ENCODE results near the gene DLG2. TPM values are rescaled to one million over a fixed set of nuclear protein-coding genes. Genes with fewer than 3 reads are reported as not detected.
"Not testable (repeated sequence)": the region's sequence is repeated elsewhere in the genome, so short reads cannot be mapped to it uniquely, and the experiment has no call there.

The DLG2 gene
- total RNA-seq, 1 donor from 2014 or later, result 2.1 TPM

DNA sequence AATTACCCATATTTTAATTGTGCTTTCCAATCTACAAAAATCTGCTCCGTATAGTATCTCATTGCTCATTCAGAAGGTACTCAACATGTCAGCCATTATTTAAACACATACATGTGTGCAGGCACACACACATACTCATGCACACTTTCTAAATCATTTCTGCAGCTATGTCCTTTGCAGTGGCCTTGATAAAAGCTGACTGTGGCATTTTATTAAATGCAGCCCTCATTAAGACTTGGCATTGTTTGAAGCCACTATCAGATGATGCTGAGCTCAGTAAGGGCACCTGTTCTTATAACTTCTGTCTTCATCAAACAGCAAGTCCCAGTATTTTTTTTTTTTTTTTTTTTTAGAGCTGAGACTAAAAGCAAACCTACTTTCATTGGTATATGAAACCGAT is 1269.1 kb downstream of the DLG2 start:
- no peak for DNase-seq (ENCODE audit: low spot score)
- no peak overlapping the region for H3K27ac Mint-ChIP-seq
- H3K4me1 Mint-ChIP-seq (ENCODE audit: low read depth), result no peaks in the 10 kb centered on the region
- peaks cover 3% of the 10 kb centered on the region for H3K9me3 Mint-ChIP-seq
- no peaks in the 10 kb centered on the region for H3K36me3 Mint-ChIP-seq (ENCODE audit: low read depth)
- H3K4me3 Mint-ChIP-seq, result no peak overlapping the region
- intact Hi-C loops (cut with micrococcal nuclease), result loop anchor here (10.0 kb wide), 1 partner anchor 57 kb away; no protein-coding TSS in a partner anchor
- H3K27me3 Mint-ChIP-seq (ENCODE audit: insufficient read depth), result no peaks in the 10 kb centered on the region

DNA sequence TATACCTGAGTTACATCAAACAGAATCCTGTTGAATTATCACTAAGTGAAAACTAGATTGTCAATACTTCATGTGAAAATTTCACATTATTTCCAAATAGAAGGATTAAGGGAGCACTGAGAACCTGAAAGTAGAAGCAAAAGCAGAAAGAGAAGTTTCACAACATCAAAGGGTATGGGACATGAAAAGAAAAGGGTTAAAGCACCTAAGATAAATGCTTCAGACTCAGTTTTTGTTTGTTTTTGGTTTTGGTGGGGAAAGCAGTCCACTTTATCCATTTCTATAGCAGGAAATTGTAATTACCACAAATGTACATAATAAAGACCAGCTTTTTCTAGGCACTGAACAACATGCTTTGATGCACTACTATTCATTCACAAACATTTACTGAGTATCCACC is 1271.2 kb downstream of the DLG2 start:
- H3K4me1 Mint-ChIP-seq (ENCODE audit: low read depth), result no peaks in the 10 kb centered on the region
- H3K27me3 Mint-ChIP-seq (ENCODE audit: insufficient read depth), result no peaks in the 10 kb centered on the region
- H3K36me3 Mint-ChIP-seq (ENCODE audit: low read depth), result no peaks in the 10 kb centered on the region
- H3K9me3 Mint-ChIP-seq, result peaks cover 4% of the 10 kb centered on the region
- intact Hi-C loops (cut with micrococcal nuclease), result loop anchor here (10.0 kb wide), 1 partner anchor 59 kb away; no protein-coding TSS in a partner anchor
- DNase-seq (ENCODE audit: low spot score), result no peak
- H3K27ac Mint-ChIP-seq, result no peak overlapping the region
- no peak overlapping the region for H3K4me3 Mint-ChIP-seq

DNA sequence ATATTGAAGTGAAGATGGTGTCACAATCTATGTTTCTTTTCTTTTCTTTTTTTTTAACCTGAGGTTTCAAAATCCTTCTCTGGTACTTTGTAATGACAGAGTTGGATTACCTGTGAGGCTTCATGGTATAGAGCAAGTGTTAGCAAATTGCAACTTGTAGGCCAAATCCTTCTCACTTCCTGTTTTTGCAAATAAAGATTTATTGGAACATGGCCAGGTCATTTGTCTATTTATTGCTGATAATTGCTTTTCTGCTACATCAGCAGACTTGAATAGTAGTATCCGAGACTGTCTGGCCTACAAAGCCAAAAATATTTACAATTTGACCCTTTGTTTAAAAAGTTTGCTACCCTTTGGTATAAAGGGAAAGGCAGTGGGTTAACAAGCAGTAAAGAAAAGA is 1281.5 kb downstream of the DLG2 start:
- DNase-seq (ENCODE audit: low spot score), result no peak
- Mint-ChIP-seq H3K27ac (no peak overlapping the region), H3K9me3 (no peaks in the 10 kb centered on the region), H3K27me3 (ENCODE audit: insufficient read depth) (no peaks in the 10 kb centered on the region), H3K4me1 (ENCODE audit: low read depth) (no peaks in the 10 kb centered on the region), H3K36me3 (ENCODE audit: low read depth) (no peaks in the 10 kb centered on the region), H3K4me3 (no peak overlapping the region)
- intact Hi-C loops (cut with micrococcal nuclease), result loop anchor here (10.0 kb wide), 1 partner anchor 61 kb away; no protein-coding TSS in a partner anchor

DNA sequence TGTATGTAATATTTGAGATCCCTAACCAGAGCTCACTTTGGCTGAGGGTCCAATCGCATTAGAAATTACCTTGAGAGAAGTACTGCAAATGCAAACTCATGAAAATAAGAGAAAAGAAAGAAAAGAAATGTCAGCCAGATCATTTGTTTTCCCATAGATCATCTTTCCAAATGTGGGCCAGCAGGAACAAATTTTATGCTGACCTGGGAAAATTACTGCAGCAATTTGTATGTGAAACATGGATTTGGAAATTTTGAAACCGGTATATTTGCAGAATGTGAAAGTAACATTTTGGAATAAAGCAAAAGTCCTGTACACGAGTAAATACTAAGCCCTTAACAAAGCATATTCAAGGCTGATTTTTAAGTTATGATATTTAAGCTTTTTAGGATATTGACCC is 1282.1 kb downstream of the DLG2 start:
- intact Hi-C loops (cut with micrococcal nuclease), result loop anchor here (10.0 kb wide), 1 partner anchor 60 kb away; no protein-coding TSS in a partner anchor
- Mint-ChIP-seq H3K4me3 (no peak overlapping the region), H3K27ac (no peak overlapping the region), H3K36me3 (ENCODE audit: low read depth) (no peaks in the 10 kb centered on the region), H3K27me3 (ENCODE audit: insufficient read depth) (no peaks in the 10 kb centered on the region), H3K4me1 (ENCODE audit: low read depth) (no peaks in the 10 kb centered on the region), H3K9me3 (no peaks in the 10 kb centered on the region)
- DNase-seq (ENCODE audit: low spot score), result no peak

DNA sequence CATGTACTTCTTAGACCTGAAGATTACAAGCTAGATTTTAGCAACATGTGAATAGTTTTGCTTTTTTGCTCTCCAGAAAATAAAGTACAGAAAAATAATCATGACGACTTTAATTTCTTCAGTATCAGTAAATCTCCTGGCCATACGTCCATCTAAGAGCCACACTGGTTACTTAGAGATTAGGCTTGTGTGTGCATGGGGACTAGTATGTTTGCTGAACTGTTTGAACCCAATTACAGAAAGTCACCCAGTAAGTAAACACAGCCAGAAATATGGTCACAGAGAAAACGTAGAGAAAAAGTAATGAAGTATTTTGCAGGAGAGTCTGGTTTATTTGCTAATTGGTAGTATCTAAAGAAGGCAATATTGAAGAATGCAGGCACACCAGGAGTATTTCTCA is 1287.3 kb downstream of the DLG2 start:
- H3K27ac Mint-ChIP-seq, result no peak overlapping the region
- intact Hi-C loops (cut with micrococcal nuclease), result loop anchor here (10.0 kb wide), 1 partner anchor 55 kb away; no protein-coding TSS in a partner anchor
- no peak for DNase-seq (ENCODE audit: low spot score)
- H3K9me3 Mint-ChIP-seq, result peaks cover 3% of the 10 kb centered on the region
- no peaks in the 10 kb centered on the region for H3K4me1 Mint-ChIP-seq (ENCODE audit: low read depth)
- no peaks in the 10 kb centered on the region for H3K36me3 Mint-ChIP-seq (ENCODE audit: low read depth)
- no peak overlapping the region for H3K4me3 Mint-ChIP-seq
- no peaks in the 10 kb centered on the region for H3K27me3 Mint-ChIP-seq (ENCODE audit: insufficient read depth)

DNA sequence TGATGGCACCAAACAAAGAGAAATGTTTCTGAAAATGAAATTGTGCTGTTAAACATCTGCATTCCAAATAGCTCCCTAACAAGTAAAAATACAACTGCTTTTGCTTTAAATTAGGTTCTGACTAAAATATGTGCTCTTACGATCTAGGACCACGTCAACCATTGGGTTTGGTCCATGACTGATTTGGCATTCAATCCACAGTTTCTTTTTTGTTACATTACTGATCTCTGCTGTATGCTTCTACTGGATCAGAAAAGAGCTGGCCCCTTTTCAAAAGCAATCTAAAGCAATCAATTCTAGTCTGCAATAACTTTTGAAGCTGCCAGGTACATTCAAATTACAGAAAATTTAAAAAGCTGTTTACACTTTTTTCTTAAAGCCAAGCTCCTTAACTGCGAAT is 1293.9 kb downstream of the DLG2 start:
- Mint-ChIP-seq H3K9me3 (peaks cover 8% of the 10 kb centered on the region), H3K4me1 (ENCODE audit: low read depth) (no peaks in the 10 kb centered on the region), H3K4me3 (no peak overlapping the region), H3K27me3 (ENCODE audit: insufficient read depth) (no peaks in the 10 kb centered on the region), H3K27ac (no peak overlapping the region), H3K36me3 (ENCODE audit: low read depth) (no peaks in the 10 kb centered on the region)
- no peak for DNase-seq (ENCODE audit: low spot score)
- intact Hi-C loops (cut with micrococcal nuclease), result no loop called here

DNA sequence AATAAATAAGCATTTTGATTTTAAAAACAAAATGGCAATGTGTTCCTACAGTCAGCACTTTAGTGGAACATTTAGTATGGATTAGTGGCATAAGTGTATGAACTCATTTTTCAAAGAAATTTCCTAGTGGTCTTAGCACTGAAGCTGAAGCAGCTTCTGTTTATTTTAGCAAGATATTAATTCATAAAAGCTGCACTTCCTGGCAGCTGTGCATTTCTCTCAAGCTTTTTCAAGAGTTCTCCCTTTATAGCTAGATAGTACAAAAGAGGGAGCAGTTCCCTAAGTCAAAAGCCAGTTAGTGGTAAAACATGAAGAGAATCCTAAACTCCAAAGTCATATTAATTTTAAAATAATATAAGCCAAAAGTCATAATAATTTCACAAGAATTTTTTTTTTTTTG is 1304.9 kb downstream of the DLG2 start:
- Mint-ChIP-seq H3K27me3 (ENCODE audit: insufficient read depth) (no peaks in the 10 kb centered on the region), H3K4me1 (ENCODE audit: low read depth) (no peaks in the 10 kb centered on the region), H3K27ac (no peak overlapping the region), H3K9me3 (peaks cover 4% of the 10 kb centered on the region), H3K36me3 (ENCODE audit: low read depth) (no peaks in the 10 kb centered on the region), H3K4me3 (no peak overlapping the region)
- intact Hi-C loops (cut with micrococcal nuclease), result no loop called here
- no peak for DNase-seq (ENCODE audit: low spot score)

DNA sequence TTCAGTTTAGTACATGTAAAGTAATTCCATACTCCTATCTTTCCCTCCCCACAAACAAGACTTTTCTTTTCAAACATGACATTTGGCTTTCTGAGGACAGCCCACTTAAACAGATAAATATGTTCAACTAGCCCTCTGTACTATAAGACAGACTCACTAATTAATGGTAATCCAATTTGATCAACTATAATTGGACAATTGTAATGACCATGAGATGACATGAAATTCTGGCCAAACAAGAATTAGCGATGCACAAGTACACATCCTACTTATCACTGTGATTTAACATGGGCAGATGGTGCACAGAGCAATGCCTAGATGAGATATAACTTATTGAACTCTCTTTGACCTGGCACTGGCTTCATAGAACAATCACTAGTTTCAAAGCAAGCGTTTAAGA is 1307.3 kb downstream of the DLG2 start:
- intact Hi-C loops (cut with micrococcal nuclease), result no loop called here
- H3K27me3 Mint-ChIP-seq (ENCODE audit: insufficient read depth), result no peaks in the 10 kb centered on the region
- H3K4me3 Mint-ChIP-seq, result no peak overlapping the region
- no peaks in the 10 kb centered on the region for H3K36me3 Mint-ChIP-seq (ENCODE audit: low read depth)
- peaks cover 4% of the 10 kb centered on the region for H3K9me3 Mint-ChIP-seq
- H3K4me1 Mint-ChIP-seq (ENCODE audit: low read depth), result no peaks in the 10 kb centered on the region
- no peak overlapping the region for H3K27ac Mint-ChIP-seq
- DNase-seq (ENCODE audit: low spot score), result no peak

DNA sequence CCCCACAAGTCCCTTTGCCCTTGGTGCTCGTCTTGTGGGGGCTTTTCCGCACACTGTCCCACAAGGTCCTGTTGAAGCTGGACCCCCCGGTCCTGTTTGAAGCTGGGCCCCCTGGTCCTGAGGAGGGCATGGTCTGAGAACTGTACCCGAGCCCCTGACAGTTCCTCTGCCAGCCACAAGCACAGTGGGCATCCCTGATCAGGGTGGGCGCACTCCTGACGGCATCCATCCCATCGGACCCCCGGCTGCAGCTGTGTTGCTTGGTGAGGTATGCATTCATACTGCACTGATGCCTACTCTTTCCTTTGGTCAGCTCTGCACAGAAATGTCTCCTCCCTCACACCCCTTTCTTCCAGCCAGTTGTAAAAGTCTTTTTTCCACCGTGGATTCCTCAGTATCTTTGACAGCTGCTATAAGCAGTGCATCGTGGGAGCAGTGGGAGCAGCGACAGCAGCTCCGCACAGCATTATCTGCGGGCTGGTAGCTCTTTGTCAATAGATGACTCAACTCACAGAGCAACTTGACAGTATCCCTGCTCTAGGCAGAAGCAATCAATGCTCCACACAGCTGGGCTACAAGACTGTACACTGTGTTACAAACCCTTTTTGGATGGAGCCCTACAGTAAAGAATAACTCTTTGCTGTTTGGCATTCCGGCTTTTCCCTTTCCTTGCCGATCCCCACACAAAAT is 1310.1 kb downstream of the DLG2 start:
- intact Hi-C loops (cut with micrococcal nuclease), result no loop called here
- Mint-ChIP-seq H3K36me3 (ENCODE audit: low read depth) (no peaks in the 10 kb centered on the region), H3K4me3 (no peak overlapping the region), H3K27ac (no peak overlapping the region), H3K27me3 (ENCODE audit: insufficient read depth) (no peaks in the 10 kb centered on the region), H3K4me1 (ENCODE audit: low read depth) (no peaks in the 10 kb centered on the region), H3K9me3 (peaks cover 4% of the 10 kb centered on the region)
- no peak for DNase-seq (ENCODE audit: low spot score)

DNA sequence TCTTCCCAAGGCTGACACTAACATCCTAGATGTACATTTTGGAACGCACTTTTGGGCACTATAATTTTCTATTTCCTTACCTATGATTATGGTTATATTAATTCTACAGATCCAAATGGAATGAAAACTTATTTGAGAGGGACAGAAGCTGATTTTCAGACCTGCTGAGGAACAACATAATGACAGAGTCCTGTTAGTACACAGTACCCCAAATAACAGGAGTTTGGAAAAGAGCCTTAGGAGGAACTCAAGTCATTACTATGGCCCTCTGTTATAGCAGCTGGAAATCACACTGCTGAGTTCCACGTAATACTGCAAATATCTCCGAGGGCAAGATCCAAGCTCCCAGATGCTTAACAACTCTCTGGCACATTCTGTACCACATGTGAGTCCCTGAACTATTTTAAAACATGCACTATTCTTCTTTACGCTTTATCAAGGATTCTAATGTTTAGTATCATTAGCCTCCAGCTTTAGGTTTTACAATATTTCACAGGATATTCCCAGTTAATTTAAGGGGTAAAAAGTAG is 1313.2 kb downstream of the DLG2 start:
- intact Hi-C loops (cut with micrococcal nuclease), result no loop called here
- no peak overlapping the region for H3K4me3 Mint-ChIP-seq
- no peak for DNase-seq (ENCODE audit: low spot score)
- no peaks in the 10 kb centered on the region for H3K4me1 Mint-ChIP-seq (ENCODE audit: low read depth)
- H3K36me3 Mint-ChIP-seq (ENCODE audit: low read depth), result no peaks in the 10 kb centered on the region
- H3K27ac Mint-ChIP-seq, result no peak overlapping the region
- no peaks in the 10 kb centered on the region for H3K27me3 Mint-ChIP-seq (ENCODE audit: insufficient read depth)
- no peaks in the 10 kb centered on the region for H3K9me3 Mint-ChIP-seq

DNA sequence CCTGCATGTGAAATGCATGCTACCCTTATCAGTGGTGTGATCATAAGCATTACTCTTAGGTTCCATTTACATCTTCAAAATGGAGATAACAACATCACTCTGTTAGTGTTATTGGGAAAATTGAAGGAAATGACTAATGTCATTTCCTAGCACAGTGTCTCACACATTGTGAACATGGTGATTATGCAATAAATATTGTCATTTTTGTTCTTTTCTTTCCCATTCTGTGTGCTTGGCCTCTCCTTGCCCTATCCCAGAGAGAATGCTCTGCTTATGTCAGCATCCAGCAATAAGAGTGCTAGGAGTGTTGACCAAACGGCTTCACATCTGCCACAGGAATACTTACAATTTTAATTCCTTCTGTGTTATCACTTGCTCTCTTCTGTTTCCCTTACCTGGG is 1316.9 kb downstream of the DLG2 start:
- Mint-ChIP-seq H3K27me3 (ENCODE audit: insufficient read depth) (no peaks in the 10 kb centered on the region), H3K4me1 (ENCODE audit: low read depth) (no peaks in the 10 kb centered on the region), H3K36me3 (ENCODE audit: low read depth) (no peaks in the 10 kb centered on the region), H3K4me3 (no peak overlapping the region), H3K9me3 (peaks cover 6% of the 10 kb centered on the region), H3K27ac (no peak overlapping the region)
- intact Hi-C loops (cut with micrococcal nuclease), result no loop called here
- no peak for DNase-seq (ENCODE audit: low spot score)

DNA sequence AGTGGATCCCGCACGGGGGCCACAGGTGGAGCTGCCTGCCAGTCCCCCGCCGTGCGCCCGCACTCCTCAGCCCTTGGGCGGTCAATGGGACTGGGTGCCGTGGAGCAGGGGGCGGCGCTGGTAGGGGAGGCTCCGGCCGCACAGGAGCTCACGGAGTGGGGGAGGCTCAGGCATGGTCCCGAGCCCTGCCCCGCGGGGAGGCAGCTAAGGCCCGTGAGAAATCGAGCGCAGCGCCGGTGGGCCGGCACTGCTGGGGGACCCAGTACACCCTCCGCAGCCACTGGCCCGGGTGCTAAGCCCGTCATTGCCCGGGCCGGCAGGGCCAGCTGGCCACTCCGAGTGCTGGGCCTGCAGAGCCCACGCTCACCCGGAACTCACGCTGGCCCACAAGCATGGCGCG is 1318.7 kb downstream of the DLG2 start:
- DNase-seq (ENCODE audit: low spot score); H3K4me3 Mint-ChIP-seq; H3K27ac Mint-ChIP-seq; H3K27me3 Mint-ChIP-seq (ENCODE audit: insufficient read depth); H3K36me3 Mint-ChIP-seq (ENCODE audit: low read depth); intact Hi-C loops (cut with micrococcal nuclease); H3K9me3 Mint-ChIP-seq; H3K4me1 Mint-ChIP-seq (ENCODE audit: low read depth): not testable (repeated sequence)

DNA sequence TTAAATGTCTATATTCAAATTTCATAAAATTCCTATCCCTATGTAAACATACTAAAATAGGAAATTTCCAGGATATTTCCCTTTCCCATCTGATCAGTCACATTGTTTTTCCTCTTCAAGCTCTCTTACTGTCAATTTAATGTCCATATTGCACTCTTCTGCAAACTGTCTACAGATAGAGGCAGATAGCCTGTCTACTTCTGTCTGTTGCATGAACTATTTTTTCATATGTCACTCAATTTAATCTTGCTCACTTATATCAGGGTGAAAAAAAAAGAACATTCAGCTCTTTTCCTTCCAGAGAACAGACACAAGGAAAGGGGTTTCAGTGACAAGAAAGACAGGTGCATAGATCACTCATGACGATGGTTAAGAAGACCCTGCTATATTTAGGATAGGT is 1327.1 kb downstream of the DLG2 start:
- Mint-ChIP-seq H3K4me1 (ENCODE audit: low read depth) (no peaks in the 10 kb centered on the region), H3K9me3 (no peaks in the 10 kb centered on the region), H3K4me3 (no peak overlapping the region), H3K27me3 (ENCODE audit: insufficient read depth) (no peaks in the 10 kb centered on the region), H3K27ac (no peak overlapping the region), H3K36me3 (ENCODE audit: low read depth) (no peaks in the 10 kb centered on the region)
- DNase-seq (ENCODE audit: low spot score), result no peak
- intact Hi-C loops (cut with micrococcal nuclease), result no loop called here

DNA sequence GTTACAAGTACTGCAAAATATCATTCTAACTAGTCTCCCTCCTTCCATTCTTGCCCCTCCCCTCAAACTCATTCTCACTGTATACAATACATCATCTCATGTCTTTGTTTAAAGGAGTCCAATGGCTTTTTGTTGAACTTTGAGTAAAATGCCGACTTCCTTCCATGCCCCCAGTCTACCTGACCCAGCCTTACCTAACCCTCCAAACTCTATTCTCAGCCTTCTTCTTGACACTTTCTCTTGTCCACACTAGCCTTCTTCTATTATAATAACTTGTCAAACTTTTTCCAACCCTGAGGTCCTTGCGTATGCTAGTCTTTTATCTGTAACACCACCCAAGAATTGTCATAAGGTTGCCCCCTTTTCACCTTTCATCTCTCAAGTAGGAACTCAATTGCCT is 1329.6 kb downstream of the DLG2 start:
- Mint-ChIP-seq H3K4me3 (no peak overlapping the region), H3K27ac (no peak overlapping the region), H3K4me1 (ENCODE audit: low read depth) (no peaks in the 10 kb centered on the region), H3K9me3 (no peaks in the 10 kb centered on the region), H3K36me3 (ENCODE audit: low read depth) (no peaks in the 10 kb centered on the region), H3K27me3 (ENCODE audit: insufficient read depth) (no peaks in the 10 kb centered on the region)
- DNase-seq (ENCODE audit: low spot score), result no peak
- intact Hi-C loops (cut with micrococcal nuclease), result no loop called here
